Sigmoid colon (tissue), 7 donors: ENCODE data around the gene DYSF. TPM values are rescaled to one million over a fixed set of nuclear protein-coding genes. Genes with fewer than 3 reads are reported as not detected.

Source experiments
- DNase-seq: peaks from one replicate; pipeline ENCODE4 v3.0.0-alpha.2; 2019
- H3K27ac ChIP-seq, 4 donors: fragments of 200-600 bp; sonication (generic); one replicate each; pipeline ENCODE4 v1.5.1; 2016 to 2019; ENCODE audit warnings: mild to moderate bottlenecking in 1 of 4
- H3K27me3 ChIP-seq, 3 donors: fragments of 200-600 bp; sonication (generic); one replicate each; pipeline ENCODE4 v1.5.1; 2019; ENCODE audit warnings: mild to moderate bottlenecking in 1 of 3
- H3K36me3 ChIP-seq, 4 donors: fragments of 200-600 bp; sonication (generic); one replicate each; pipeline ENCODE4 v1.5.1; 2016 to 2019
- H3K4me1 ChIP-seq, 4 donors: fragments of 200-600 bp; sonication (generic); one replicate each; pipeline ENCODE4 v1.5.1; 2017 to 2019
- H3K4me3 ChIP-seq, 4 donors: fragments of 200-600 bp; sonication (generic); one replicate each; pipeline ENCODE4 v1.5.1; 2017 to 2019; ENCODE audit warnings: mild to moderate bottlenecking in 2 of 4, moderate library complexity in 1 of 4
- H3K9me3 ChIP-seq, 4 donors: fragments of 200-600 bp in 3 of 4; sonication (generic) in 3 of 4; one replicate each; pipeline versions ENCODE4 v1.5.1 to v1.6.1; 2013 to 2019
- EP300 ChIP-seq, 4 donors: sonication (generic); formaldehyde crosslinking; IDR thresholded peaks; one replicate each; pipeline ENCODE4 v1.6.1; 2017; ENCODE audit warnings: antibody characterized with exemption in 4 of 4
- POLR2A ChIP-seq, 2 donors: fragments of 450-650 bp; IDR thresholded peaks; one replicate each; pipeline ENCODE4 v1.6.1; 2016; ENCODE audit warnings: antibody characterized with exemption in 2 of 2, mild to moderate bottlenecking in 2 of 2, moderate library complexity in 2 of 2
- POLR2AphosphoS5 ChIP-seq, 4 donors: sonication (generic); formaldehyde crosslinking; IDR thresholded peaks; one replicate each; pipeline ENCODE4 v1.6.1; 2017; ENCODE audit warnings: antibody characterized with exemption in 4 of 4
- WGBS, 2 donors: extraction: QIAGEN DNeasy Blood & Tissue Kit; methylation state at CpG; one replicate each; pipeline ENCODE4 v1.1.7; 2013; 5-methylcytosine and 5-hydroxymethylcytosine counted together
- intact Hi-C: fragments of 100-400 bp; cut with DNase I; formaldehyde crosslinking; loops from one replicate; pipeline ENCODE4 v1.15.1; 2023
- polyA plus RNA-seq, 3 donors: library from polyadenylated mRNA; stranded (reverse); fragments of 200-250 nt; gene quantifications; one replicate each; pipeline ENCODE4 v1.2.3, GENCODE V29; 2013
- total RNA-seq, 4 donors: library from RNA; depleted of rRNA; stranded (reverse); fragments of >200 nt; gene quantifications; one replicate each; pipeline ENCODE4 v1.1.0, GENCODE V29; 2016
- TF ChIP-seq, protein P1 (sequence below), 4 experiments: fragments of 450-650 bp in 3 of 4; fragments of 200-600 bp in 1 of 4; IDR thresholded peaks; one replicate each; pipeline ENCODE4 v1.5.1; 2016 to 2019; ENCODE audit warnings: antibody characterized with exemption in 4 of 4, mild to moderate bottlenecking in 3 of 4, moderate library complexity in 2 of 4
- donor health status: healthy with polysubstance abuse.
- donor health status: Bipolar disorder and iron deficiency.
- donor health status: healthy.

The DYSF gene
- total and polyA plus RNA-seq, 7 donors, result 1.6 to 49.6 (median 12.5) TPM

DNA sequence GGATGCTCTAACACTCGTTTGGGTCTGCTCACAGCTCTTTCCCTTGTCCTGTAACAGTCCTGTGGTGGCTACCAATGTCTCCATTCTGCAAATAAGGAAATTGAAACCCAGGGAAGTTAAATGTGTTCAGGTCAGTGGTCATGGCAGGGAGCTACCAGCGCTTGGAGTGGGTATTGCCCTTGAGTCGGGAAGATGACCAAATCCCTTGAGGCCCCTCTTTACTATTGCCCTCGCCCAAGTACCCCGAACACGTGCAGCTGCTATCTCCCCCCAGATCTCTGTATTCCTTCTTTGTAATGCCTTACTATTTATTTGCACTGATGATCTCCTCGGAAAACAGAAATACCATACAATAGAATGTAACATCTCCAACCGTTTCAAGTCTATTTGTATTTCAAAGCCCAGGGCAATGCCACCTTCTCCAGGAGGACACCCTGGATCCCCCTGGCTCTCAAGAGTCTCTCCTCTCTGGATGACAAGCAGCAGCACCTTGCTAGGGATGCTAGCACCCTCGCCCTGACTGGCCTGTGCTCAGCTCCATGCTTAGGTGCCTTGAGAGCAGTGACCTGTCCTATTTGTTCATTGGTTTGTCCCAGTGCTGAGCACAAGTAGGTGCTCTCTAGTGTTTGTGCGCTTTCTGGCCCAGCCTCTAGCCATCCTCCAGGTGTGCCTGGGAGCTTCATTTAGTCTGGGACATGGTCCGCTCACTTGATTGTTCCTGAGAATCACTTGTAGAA is 15.1 kb downstream of the DYSF start:
- 68 to 77% methylated on average over 11 of the region's 11 CpGs for WGBS, 2 donors
- Histone ChIP-seq H3K27ac (no peak overlapping the region), H3K9me3 (no peaks in the 10 kb centered on the region), H3K27me3 (peaks cover 0 to 5% (median 0%) of the 10 kb centered on the region in 3 donors), H3K36me3 (no peaks in the 10 kb centered on the region), H3K4me1 (peaks cover 0 to 44% (median 17%) of the 10 kb centered on the region in 4 donors), H3K4me3 (no peak overlapping the region)
- no peak for DNase-seq
- TF ChIP-seq POLR2A (IDR thresholded peaks at IDR 0.05), result no peak
- no peak for TF ChIP-seq EP300 (IDR thresholded peaks at IDR 0.05)
- no peak for TF ChIP-seq POLR2AphosphoS5 (IDR thresholded peaks at IDR 0.05)
- TF ChIP-seq, protein P1, sequence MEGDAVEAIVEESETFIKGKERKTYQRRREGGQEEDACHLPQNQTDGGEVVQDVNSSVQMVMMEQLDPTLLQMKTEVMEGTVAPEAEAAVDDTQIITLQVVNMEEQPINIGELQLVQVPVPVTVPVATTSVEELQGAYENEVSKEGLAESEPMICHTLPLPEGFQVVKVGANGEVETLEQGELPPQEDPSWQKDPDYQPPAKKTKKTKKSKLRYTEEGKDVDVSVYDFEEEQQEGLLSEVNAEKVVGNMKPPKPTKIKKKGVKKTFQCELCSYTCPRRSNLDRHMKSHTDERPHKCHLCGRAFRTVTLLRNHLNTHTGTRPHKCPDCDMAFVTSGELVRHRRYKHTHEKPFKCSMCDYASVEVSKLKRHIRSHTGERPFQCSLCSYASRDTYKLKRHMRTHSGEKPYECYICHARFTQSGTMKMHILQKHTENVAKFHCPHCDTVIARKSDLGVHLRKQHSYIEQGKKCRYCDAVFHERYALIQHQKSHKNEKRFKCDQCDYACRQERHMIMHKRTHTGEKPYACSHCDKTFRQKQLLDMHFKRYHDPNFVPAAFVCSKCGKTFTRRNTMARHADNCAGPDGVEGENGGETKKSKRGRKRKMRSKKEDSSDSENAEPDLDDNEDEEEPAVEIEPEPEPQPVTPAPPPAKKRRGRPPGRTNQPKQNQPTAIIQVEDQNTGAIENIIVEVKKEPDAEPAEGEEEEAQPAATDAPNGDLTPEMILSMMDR (IDR thresholded peaks at IDR 0.05), result no peak
- intact Hi-C loops, result no loop called here

DNA sequence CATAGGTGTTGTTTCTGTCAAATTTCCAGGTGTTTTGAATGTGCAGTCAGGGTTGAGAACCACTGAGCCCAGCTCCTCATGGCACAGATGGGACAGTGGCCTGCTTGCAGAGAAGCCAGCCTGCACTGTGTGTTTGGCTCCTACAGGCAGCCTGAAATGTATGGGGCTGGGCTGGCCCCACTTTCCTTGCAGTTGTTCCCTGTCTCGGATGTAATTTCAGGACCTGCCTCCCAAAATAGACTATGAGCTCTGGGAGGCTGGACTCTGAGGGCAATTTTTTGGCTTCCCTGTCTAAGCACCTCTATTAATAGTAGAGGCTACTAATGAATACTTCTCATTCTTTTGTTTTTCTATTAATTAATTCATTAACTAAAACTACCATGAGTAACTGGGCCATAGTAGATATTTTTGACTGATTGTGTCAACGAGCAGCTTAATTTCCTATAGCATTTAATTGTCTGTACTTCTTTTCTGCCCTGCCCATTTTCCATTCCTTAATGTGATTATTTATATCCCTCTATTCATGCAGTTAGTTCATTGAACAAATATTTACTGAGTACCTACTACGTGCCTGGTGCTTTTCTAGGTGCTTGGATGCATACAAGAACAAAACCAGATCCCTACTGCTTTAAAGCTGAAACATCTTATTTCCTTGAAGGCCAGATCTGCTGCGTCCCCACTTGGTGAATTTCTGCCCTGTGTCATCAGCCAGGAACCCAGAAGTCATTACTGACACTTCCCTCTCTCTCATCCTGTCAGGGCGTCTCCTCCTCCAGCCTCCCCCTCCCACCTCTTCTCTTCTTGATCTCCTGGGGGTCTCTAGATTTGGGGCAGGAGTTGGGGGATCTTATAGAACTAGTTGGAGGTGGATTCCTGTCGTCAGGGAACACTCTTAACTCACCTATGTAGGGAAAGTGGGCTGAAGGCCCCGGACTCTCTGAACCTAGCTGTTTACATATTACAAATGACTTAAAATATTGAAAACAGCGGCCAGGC is 16.3 kb downstream of the DYSF start:
- peak overlapping the region in 1 of 4 donors; percentile 8 for H3K27ac ChIP-seq
- WGBS, 2 donors, result 57 to 76% methylated on average over 8 of the region's 8 CpGs
- no peaks in the 10 kb centered on the region for H3K36me3 ChIP-seq
- TF ChIP-seq POLR2AphosphoS5 (IDR thresholded peaks at IDR 0.05) (no peak), POLR2A (IDR thresholded peaks at IDR 0.05) (no peak), EP300 (IDR thresholded peaks at IDR 0.05) (no peak)
- TF ChIP-seq, protein P1 (IDR thresholded peaks at IDR 0.05), result no peak
- H3K27me3 ChIP-seq, result peaks cover 0 to under 1% (median 0%) of the 10 kb centered on the region in 3 donors
- intact Hi-C loops, result no loop called here
- no peak for DNase-seq
- H3K4me1 ChIP-seq, result peaks cover 0 to 42% (median 13%) of the 10 kb centered on the region in 4 donors
- H3K4me3 ChIP-seq, result no peak overlapping the region
- no peaks in the 10 kb centered on the region for H3K9me3 ChIP-seq

DNA sequence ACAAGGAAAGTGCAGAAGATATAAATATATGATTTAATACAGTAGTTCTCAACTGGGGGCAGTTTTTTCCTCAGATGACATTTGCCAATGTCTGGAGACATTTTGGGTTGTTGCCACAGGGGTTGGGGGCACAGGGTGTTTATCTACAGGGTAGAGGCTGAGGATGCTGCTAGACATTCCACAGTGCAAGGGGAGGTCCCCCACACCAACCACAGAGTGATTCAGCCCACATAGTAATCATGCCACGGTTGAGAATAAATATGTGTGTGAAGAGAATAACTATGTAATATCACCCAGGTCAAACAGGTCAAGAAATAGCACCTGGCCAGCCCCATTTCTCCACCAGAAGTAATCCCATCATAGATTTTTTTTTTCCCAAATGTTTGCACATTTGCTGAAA is 17.9 kb downstream of the DYSF start:
- intact Hi-C loops, result no loop called here
- WGBS, 2 donors, result 33 to 73% methylated on average over 1 of the region's 1 CpG
- H3K9me3 ChIP-seq, result no peaks in the 10 kb centered on the region

DNA sequence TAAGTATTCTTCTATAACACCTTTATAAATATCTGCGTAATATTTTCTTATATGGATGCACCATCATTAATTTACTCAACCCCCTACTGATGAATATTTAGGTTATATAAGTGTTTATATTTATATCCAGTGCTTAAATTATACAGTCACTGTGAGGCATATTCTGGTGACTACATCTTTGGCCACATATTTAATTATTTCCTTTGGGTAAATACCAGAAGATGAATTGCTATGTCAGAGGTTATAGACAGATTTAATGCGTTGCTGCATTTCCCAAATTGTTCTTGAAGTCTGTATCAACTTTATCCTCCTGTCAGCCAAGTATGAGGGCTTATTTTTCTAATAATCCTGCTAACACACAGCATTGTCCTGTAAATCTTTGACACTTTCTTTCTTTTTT is 18.7 kb downstream of the DYSF start:
- no peaks in the 10 kb centered on the region for H3K27me3 ChIP-seq
- intact Hi-C loops, result no loop called here
- H3K4me1 ChIP-seq, result peaks cover 0 to 24% (median 5%) of the 10 kb centered on the region in 4 donors
- no peak for DNase-seq
- H3K36me3 ChIP-seq, result no peaks in the 10 kb centered on the region
- no peak for TF ChIP-seq POLR2AphosphoS5 (IDR thresholded peaks at IDR 0.05)
- TF ChIP-seq POLR2A (IDR thresholded peaks at IDR 0.05), result no peak
- TF ChIP-seq, protein P1 (IDR thresholded peaks at IDR 0.05), result no peak
- TF ChIP-seq EP300 (IDR thresholded peaks at IDR 0.05), result no peak
- H3K4me3 ChIP-seq, result no peak overlapping the region
- 45 to 53% methylated on average over 2 of the region's 2 CpGs for WGBS, 2 donors
- H3K9me3 ChIP-seq, result no peaks in the 10 kb centered on the region
- no peak overlapping the region for H3K27ac ChIP-seq

More for the DNA sequence above, 17.9 kb downstream of the DYSF start:
- Histone ChIP-seq H3K4me3 (no peak overlapping the region), H3K27me3 (no peaks in the 10 kb centered on the region), H3K4me1 (peaks cover 0 to 31% (median 5%) of the 10 kb centered on the region in 4 donors), H3K36me3 (no peaks in the 10 kb centered on the region), H3K27ac (no peak overlapping the region)
- no peak for DNase-seq
- no peak for TF ChIP-seq POLR2AphosphoS5 (IDR thresholded peaks at IDR 0.05)
- no peak for TF ChIP-seq EP300 (IDR thresholded peaks at IDR 0.05)
- TF ChIP-seq, protein P1 (IDR thresholded peaks at IDR 0.05), result no peak
- no peak for TF ChIP-seq POLR2A (IDR thresholded peaks at IDR 0.05)
